ENCODE measurements around the gene ITGA1. TPM values are rescaled to one million over a fixed set of nuclear protein-coding genes. Genes with fewer than 3 reads are reported as not detected.

ITGA1 gene
- total RNA-seq, 1 experiment from 2014 or later = 1.6 TPM

DNA sequence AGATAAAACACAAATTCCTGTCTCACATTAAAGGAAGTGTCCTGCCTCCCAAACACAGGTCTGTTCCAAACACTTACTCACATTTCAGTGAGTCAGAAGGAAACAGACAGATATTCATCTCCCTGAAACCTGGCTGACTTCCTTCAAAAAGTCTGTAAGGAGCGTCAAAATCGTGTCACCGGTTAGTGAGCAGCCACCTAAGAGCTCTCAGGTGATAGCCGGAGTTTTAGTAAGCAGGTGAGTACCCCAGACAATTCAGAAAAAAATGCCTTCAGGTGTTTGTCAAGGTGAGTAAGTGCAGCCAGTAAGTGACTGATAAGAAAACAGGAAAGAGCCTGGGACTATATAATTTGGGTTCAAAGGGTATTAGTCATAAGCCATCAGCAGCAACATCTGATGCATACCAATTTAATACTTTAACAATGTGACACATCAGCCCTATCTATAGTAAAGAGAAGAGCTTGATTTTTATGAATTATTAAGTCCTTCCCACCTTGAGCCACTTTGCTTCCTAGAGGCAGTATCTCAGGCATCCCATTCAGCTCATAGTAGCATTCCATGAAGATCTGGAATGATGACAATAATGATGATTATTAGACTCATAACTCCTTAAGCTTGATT, 200.1 kb downstream of the ITGA1 start:
- CTCF ChIA-PET = no interaction called here
- intact Hi-C loops (cut with micrococcal nuclease; ENCODE audit: unreplicated experiment) (no loop called here), in situ Hi-C loops (cut with HindIII; ENCODE audit: low pct_unique_long_range_greater_than_20kb, low sequenced_read_pairs) (no loop called here)
- H3K4me3 ChIP-seq (ENCODE audit: low read depth in 2 of 2, low read length in 2 of 2) = peak overlapping the region; percentile 80 to 92; a peak in 2 of 4 replicates
- POLR2A ChIA-PET = interaction anchor here (0.6 kb wide), 1 partner anchor 55 kb away, joined by 4 read pairs; no protein-coding TSS in a partner anchor
- no peaks in the 10 kb centered on the region for H3K27me3 ChIP-seq (ENCODE audit: control insufficient read depth, insufficient read depth, low read length)
- no peaks in the 10 kb centered on the region for H3K9me3 ChIP-seq (ENCODE audit: control insufficient read depth, insufficient read depth, low read depth, low read length)
- peaks cover 36% of the 10 kb centered on the region for H3K4me1 ChIP-seq (ENCODE audit: control insufficient read depth, insufficient read depth, low read length)
- ATAC-seq = peak; percentile 45
- H3K27ac ChIP-seq (ENCODE audit: low read length) = peak overlapping the region; percentile 92
- TF ChIP-seq, protein P1, sequence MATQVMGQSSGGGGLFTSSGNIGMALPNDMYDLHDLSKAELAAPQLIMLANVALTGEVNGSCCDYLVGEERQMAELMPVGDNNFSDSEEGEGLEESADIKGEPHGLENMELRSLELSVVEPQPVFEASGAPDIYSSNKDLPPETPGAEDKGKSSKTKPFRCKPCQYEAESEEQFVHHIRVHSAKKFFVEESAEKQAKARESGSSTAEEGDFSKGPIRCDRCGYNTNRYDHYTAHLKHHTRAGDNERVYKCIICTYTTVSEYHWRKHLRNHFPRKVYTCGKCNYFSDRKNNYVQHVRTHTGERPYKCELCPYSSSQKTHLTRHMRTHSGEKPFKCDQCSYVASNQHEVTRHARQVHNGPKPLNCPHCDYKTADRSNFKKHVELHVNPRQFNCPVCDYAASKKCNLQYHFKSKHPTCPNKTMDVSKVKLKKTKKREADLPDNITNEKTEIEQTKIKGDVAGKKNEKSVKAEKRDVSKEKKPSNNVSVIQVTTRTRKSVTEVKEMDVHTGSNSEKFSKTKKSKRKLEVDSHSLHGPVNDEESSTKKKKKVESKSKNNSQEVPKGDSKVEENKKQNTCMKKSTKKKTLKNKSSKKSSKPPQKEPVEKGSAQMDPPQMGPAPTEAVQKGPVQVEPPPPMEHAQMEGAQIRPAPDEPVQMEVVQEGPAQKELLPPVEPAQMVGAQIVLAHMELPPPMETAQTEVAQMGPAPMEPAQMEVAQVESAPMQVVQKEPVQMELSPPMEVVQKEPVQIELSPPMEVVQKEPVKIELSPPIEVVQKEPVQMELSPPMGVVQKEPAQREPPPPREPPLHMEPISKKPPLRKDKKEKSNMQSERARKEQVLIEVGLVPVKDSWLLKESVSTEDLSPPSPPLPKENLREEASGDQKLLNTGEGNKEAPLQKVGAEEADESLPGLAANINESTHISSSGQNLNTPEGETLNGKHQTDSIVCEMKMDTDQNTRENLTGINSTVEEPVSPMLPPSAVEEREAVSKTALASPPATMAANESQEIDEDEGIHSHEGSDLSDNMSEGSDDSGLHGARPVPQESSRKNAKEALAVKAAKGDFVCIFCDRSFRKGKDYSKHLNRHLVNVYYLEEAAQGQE (IDR thresholded peaks at IDR 0.05; ENCODE audit: insufficient read depth in 1 of 2, low read depth in 2 of 2, low read length in 1 of 2) = no peak
- TF ChIP-seq TCF7L2 (IDR thresholded peaks at IDR 0.05; ENCODE audit: low read depth, low read length) = peak; percentile 88
- TF ChIP-seq SIN3A (IDR thresholded peaks at IDR 0.05; ENCODE audit: borderline replicate concordance, insufficient read depth, low read depth, low read length) = no peak
- TF ChIP-seq, protein P2, sequence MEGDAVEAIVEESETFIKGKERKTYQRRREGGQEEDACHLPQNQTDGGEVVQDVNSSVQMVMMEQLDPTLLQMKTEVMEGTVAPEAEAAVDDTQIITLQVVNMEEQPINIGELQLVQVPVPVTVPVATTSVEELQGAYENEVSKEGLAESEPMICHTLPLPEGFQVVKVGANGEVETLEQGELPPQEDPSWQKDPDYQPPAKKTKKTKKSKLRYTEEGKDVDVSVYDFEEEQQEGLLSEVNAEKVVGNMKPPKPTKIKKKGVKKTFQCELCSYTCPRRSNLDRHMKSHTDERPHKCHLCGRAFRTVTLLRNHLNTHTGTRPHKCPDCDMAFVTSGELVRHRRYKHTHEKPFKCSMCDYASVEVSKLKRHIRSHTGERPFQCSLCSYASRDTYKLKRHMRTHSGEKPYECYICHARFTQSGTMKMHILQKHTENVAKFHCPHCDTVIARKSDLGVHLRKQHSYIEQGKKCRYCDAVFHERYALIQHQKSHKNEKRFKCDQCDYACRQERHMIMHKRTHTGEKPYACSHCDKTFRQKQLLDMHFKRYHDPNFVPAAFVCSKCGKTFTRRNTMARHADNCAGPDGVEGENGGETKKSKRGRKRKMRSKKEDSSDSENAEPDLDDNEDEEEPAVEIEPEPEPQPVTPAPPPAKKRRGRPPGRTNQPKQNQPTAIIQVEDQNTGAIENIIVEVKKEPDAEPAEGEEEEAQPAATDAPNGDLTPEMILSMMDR (IDR thresholded peaks at IDR 0.05) = no peak
- DNase-seq (ENCODE audit: low read depth, low spot score) = peak; percentile 91
- BruUV-seq (replicated peaks) = TSS peak; percentile 85
- H3K36me3 ChIP-seq (ENCODE audit: control insufficient read depth, insufficient read depth, low read length) = peaks cover 4% of the 10 kb centered on the region; the same call in 1 of the 2 replicates

DNA sequence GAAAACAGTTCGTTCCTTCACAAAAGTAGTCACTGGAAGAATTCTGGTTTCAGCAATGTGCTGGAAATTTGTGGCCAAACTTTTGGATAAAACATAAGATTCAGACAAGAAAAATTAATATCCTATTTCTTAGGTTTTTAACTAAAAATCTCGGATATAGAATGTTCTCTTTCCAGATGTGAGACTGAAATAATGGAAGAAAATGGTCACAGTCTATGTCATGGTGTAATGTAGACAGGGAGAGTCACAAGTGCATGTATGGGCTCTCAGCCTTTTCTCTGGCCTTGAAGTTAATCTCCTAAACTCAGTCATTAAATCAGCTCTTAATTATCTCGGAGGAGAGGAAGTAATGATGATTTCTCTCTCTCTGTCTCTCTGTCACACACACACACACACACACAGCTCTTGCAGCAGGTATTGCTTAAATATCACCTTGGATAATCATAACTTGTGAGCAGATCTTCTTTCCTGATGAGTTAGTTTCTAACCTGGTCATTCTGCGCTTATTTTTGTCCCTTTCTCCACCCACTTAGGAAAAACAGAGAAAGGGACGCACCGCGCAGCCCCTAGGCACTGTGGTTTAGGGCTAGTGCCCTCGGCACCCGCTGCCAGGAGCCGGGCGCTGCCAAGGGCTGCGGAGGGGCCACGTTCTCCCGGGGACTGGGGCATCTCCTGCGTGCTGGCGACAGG, 200.8 kb downstream of the ITGA1 start:
- peak overlapping the region; percentile 92 for H3K27ac ChIP-seq (ENCODE audit: low read length)
- H3K9me3 ChIP-seq (ENCODE audit: control insufficient read depth, insufficient read depth, low read depth, low read length) = no peaks in the 10 kb centered on the region
- ChIA-PET POLR2A (no interaction called here), CTCF (interaction anchor here (1.1 kb wide), 1 partner anchor 23 kb away, joined by 4 read pairs; no protein-coding TSS in a partner anchor)
- H3K27me3 ChIP-seq (ENCODE audit: control insufficient read depth, insufficient read depth, low read length) = no peaks in the 10 kb centered on the region
- intact Hi-C loops (cut with micrococcal nuclease; ENCODE audit: unreplicated experiment) (no loop called here), in situ Hi-C loops (cut with HindIII; ENCODE audit: low pct_unique_long_range_greater_than_20kb, low sequenced_read_pairs) (no loop called here)
- BruUV-seq (replicated peaks) = no TSS peak
- H3K4me3 ChIP-seq (ENCODE audit: low read depth in 2 of 2, low read length in 2 of 2) = peak overlapping the region; percentile 80 to 92
- peak; percentile 66 for ATAC-seq
- H3K4me1 ChIP-seq (ENCODE audit: control insufficient read depth, insufficient read depth, low read length) = peaks cover 43% of the 10 kb centered on the region
- DNase-seq (ENCODE audit: low read depth, low spot score) = no peak
- peaks cover 4% of the 10 kb centered on the region; the same call in 1 of the 2 replicates for H3K36me3 ChIP-seq (ENCODE audit: control insufficient read depth, insufficient read depth, low read length)
- TF ChIP-seq POLR2AphosphoS5 (IDR thresholded peaks at IDR 0.05; ENCODE audit: low read depth, low read length) (no peak), TCF7L2 (IDR thresholded peaks at IDR 0.05; ENCODE audit: low read depth, low read length) (no peak), SIN3A (IDR thresholded peaks at IDR 0.05; ENCODE audit: borderline replicate concordance, insufficient read depth, low read depth, low read length) (no peak)
- TF ChIP-seq, protein P2 (IDR thresholded peaks at IDR 0.05) = no peak
- TF ChIP-seq, protein P1 (IDR thresholded peaks at IDR 0.05; ENCODE audit: insufficient read depth in 1 of 2, low read depth in 2 of 2, low read length in 1 of 2) = no peak

Data from Panc1 (cell line).